ENCODE data around the gene UBE2U.
A peak's percentile ranks its signal among the peaks of the same experiment; 100 is the strongest.

The UBE2U gene

DNA sequence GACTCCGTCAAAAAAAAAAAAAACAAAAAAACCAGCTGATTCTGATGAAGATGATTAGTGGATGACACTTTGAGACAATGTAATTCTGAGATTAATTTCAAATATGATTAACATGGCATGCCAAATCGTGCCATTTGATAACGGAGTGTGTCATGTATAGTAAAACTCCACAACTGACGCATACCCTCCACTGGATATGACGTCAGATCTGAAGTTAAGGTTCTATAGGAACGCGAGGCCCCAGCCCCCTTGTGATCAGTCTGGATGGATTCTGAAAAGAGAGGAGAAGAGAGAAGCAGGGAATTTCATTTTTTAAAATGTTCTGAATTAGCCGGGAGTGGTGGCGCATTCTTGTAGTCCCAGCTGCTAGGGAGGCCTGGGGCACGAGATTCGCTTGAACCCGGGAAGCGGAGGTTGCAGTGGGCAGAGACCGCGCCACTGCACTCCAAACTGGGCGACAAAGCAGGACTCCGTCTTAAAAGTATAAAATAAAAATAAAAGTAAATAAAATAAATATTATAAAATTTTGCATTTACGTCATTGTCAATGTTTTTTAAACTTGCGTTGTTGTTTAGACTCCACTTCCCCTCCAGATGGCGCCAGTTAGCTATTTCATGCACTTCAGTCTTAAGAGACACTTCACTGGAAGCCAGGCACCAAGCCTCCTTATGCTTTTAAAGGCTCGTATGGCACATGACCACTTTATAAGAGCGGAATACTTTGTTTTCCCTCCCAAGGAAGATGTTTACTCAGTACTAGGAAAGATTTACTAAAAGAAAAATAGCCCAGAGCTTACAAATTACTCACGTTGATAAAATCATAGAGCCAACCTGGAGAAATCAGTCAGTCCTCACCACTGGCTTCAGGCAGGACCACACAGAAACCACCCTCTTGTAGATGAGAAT, 65.5 kb downstream of the UBE2U start:
- TF ChIP-seq, protein P1, sequence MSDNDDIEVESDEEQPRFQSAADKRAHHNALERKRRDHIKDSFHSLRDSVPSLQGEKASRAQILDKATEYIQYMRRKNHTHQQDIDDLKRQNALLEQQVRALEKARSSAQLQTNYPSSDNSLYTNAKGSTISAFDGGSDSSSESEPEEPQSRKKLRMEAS (IDR thresholded peaks at IDR 0.05): no peak
- TF ChIP-seq EGR1 (IDR thresholded peaks at IDR 0.05) (no peak), ZBTB7A (IDR thresholded peaks at IDR 0.05; ENCODE audit: low read depth) (no peak), RAD21 (IDR thresholded peaks at IDR 0.05; ENCODE audit: low read depth) (peak; percentile 94), USF1 (IDR thresholded peaks at IDR 0.05) (no peak), NFIC (IDR thresholded peaks at IDR 0.05) (no peak)

GRCh38 chr1:64269558-64269884, 66.1 kb downstream of the UBE2U start:
- TF ChIP-seq USF1 (IDR thresholded peaks at IDR 0.05) (no peak), EGR1 (IDR thresholded peaks at IDR 0.05) (no peak), YY1 (IDR thresholded peaks at IDR 0.05; ENCODE audit: low read depth) (no peak), CEBPB (IDR thresholded peaks at IDR 0.05) (no peak), EP300 (IDR thresholded peaks at IDR 0.05; ENCODE audit: borderline replicate concordance) (no peak), NFIC (IDR thresholded peaks at IDR 0.05) (no peak), TCF12 (IDR thresholded peaks at IDR 0.05; ENCODE audit: low read depth) (no peak), TAF1 (IDR thresholded peaks at IDR 0.05; ENCODE audit: low read depth) (no peak), FOXM1 (IDR thresholded peaks at IDR 0.05; ENCODE audit: borderline replicate concordance, low read depth) (no peak), ZBTB7A (IDR thresholded peaks at IDR 0.05; ENCODE audit: low read depth) (no peak), TEAD4 (IDR thresholded peaks at IDR 0.05) (no peak), RAD21 (IDR thresholded peaks at IDR 0.05; ENCODE audit: low read depth) (no peak), CREB1 (IDR thresholded peaks at IDR 0.05; ENCODE audit: low read depth) (no peak)
- TF ChIP-seq, protein P2, sequence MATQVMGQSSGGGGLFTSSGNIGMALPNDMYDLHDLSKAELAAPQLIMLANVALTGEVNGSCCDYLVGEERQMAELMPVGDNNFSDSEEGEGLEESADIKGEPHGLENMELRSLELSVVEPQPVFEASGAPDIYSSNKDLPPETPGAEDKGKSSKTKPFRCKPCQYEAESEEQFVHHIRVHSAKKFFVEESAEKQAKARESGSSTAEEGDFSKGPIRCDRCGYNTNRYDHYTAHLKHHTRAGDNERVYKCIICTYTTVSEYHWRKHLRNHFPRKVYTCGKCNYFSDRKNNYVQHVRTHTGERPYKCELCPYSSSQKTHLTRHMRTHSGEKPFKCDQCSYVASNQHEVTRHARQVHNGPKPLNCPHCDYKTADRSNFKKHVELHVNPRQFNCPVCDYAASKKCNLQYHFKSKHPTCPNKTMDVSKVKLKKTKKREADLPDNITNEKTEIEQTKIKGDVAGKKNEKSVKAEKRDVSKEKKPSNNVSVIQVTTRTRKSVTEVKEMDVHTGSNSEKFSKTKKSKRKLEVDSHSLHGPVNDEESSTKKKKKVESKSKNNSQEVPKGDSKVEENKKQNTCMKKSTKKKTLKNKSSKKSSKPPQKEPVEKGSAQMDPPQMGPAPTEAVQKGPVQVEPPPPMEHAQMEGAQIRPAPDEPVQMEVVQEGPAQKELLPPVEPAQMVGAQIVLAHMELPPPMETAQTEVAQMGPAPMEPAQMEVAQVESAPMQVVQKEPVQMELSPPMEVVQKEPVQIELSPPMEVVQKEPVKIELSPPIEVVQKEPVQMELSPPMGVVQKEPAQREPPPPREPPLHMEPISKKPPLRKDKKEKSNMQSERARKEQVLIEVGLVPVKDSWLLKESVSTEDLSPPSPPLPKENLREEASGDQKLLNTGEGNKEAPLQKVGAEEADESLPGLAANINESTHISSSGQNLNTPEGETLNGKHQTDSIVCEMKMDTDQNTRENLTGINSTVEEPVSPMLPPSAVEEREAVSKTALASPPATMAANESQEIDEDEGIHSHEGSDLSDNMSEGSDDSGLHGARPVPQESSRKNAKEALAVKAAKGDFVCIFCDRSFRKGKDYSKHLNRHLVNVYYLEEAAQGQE (IDR thresholded peaks at IDR 0.05; ENCODE audit: low read depth): no peak
- TF ChIP-seq, protein P1 (IDR thresholded peaks at IDR 0.05): no peak

- TF ChIP-seq TEAD4 (IDR thresholded peaks at IDR 0.05) (no peak), TCF12 (IDR thresholded peaks at IDR 0.05; ENCODE audit: low read depth) (no peak), FOXM1 (IDR thresholded peaks at IDR 0.05; ENCODE audit: borderline replicate concordance, low read depth) (no peak), RAD21 (IDR thresholded peaks at IDR 0.05; ENCODE audit: low read depth) (no peak), ZBTB7A (IDR thresholded peaks at IDR 0.05; ENCODE audit: low read depth) (no peak), USF1 (IDR thresholded peaks at IDR 0.05) (no peak), CEBPB (IDR thresholded peaks at IDR 0.05) (no peak), YY1 (IDR thresholded peaks at IDR 0.05; ENCODE audit: low read depth) (no peak), EGR1 (IDR thresholded peaks at IDR 0.05) (no peak), EP300 (IDR thresholded peaks at IDR 0.05; ENCODE audit: borderline replicate concordance) (no peak), CREB1 (IDR thresholded peaks at IDR 0.05; ENCODE audit: low read depth) (no peak), NFIC (IDR thresholded peaks at IDR 0.05) (no peak), TAF1 (IDR thresholded peaks at IDR 0.05; ENCODE audit: low read depth) (no peak)
- TF ChIP-seq, protein P1 (IDR thresholded peaks at IDR 0.05): no peak
- TF ChIP-seq, protein P2 (IDR thresholded peaks at IDR 0.05; ENCODE audit: low read depth): no peak
These were observed 76.6 kb downstream of the UBE2U start for GRCh38 chr1:64280001-64280400.

DNA sequence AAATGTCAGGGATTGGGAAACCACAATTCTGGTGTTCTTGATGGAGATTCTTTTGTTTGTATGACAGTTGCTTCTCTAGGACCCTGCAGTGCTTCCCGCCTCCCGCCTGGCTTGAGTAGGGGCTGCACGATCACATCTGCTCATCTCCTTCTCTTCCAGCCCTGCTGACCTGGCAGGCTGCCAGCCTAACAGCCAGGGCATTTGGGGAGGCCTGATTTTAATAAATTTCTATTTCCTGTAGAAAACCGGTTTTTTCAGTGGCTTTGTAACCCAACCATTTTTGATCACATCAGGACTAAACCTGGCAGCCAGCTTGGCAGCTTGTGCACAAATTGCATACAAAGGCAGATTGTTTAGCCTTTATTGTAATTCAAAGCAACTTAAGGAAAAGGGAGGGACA, 78.9 kb downstream of the UBE2U start:
- TF ChIP-seq TCF12 (IDR thresholded peaks at IDR 0.05; ENCODE audit: low read depth): 0 out of 2 replicates have a peak, but pooled peaks have one; percentile 46
- peak; percentile 94 for TF ChIP-seq NFIC (IDR thresholded peaks at IDR 0.05)
- no peak for TF ChIP-seq YY1 (IDR thresholded peaks at IDR 0.05; ENCODE audit: low read depth)
- no peak for TF ChIP-seq EGR1 (IDR thresholded peaks at IDR 0.05)
- no peak for TF ChIP-seq RAD21 (IDR thresholded peaks at IDR 0.05; ENCODE audit: low read depth)
- TF ChIP-seq EP300 (IDR thresholded peaks at IDR 0.05; ENCODE audit: borderline replicate concordance): no peak; the same call in 1 of the 2 replicates
- no peak for TF ChIP-seq USF1 (IDR thresholded peaks at IDR 0.05)
- TF ChIP-seq TEAD4 (IDR thresholded peaks at IDR 0.05): peak; percentile 28; the same call in 1 of the 2 replicates
- TF ChIP-seq CREB1 (IDR thresholded peaks at IDR 0.05; ENCODE audit: low read depth): no peak
- TF ChIP-seq, protein P1 (IDR thresholded peaks at IDR 0.05): peak; percentile 39
- TF ChIP-seq ZBTB7A (IDR thresholded peaks at IDR 0.05; ENCODE audit: low read depth): no peak; the same call in 1 of the 2 replicates
- no peak for TF ChIP-seq FOXM1 (IDR thresholded peaks at IDR 0.05; ENCODE audit: borderline replicate concordance, low read depth)
- no peak for TF ChIP-seq CEBPB (IDR thresholded peaks at IDR 0.05)
- no peak for TF ChIP-seq TAF1 (IDR thresholded peaks at IDR 0.05; ENCODE audit: low read depth)
- TF ChIP-seq, protein P2 (IDR thresholded peaks at IDR 0.05; ENCODE audit: low read depth): no peak
